MG63 (cell line): ENCODE data around the gene KCNA1. TPM values are rescaled to one million over a fixed set of nuclear protein-coding genes. Genes with fewer than 3 reads are reported as not detected.

Experiments
- total RNA-seq: library from RNA; depleted of rRNA; stranded (reverse); fragments of >200 nt; shearing (Covaris generic); gene quantifications from 2 replicates; pipeline ENCODE4 v1.2.3, GENCODE V29; 2014; ENCODE audit warnings: low replicate concordance; rRNA removed

KCNA1 gene
- total RNA-seq, 1 experiment from 2014 or later = not detected

Other genes starting within 250 kb of the KCNA1 start
- not detected in 2 replicates for gene GALNT8, start 189.5 kb upstream of the KCNA1 start, total RNA-seq
- not detected in 2 replicates for gene KCNA5, start 134.0 kb downstream of the KCNA1 start, total RNA-seq